SU-DHL-6 (cell line): ENCODE data around the gene RASL10A.

Experiments
- EZH2phosphoT487 ChIP-seq: fragments of 200-600 bp; sonication (generic), shearing (Covaris generic); conservative IDR thresholded peaks from 2 replicates; pipeline ENCODE4 v1.6.1; 2018; ENCODE audit warnings: mild to moderate bottlenecking, antibody characterized with exemption, low read length, moderate library complexity, mixed read lengths
- TF ChIP-seq, protein P1 (sequence below): fragments of 200-600 bp; sonication (generic); IDR thresholded peaks from one replicate; pipeline ENCODE4 v1.5.1; 2017; ENCODE audit warnings: antibody characterized with exemption, mild to moderate bottlenecking, low read length, moderate library complexity; ENCODE audit not compliant: insufficient read depth, poor library complexity, severe bottlenecking

DNA sequence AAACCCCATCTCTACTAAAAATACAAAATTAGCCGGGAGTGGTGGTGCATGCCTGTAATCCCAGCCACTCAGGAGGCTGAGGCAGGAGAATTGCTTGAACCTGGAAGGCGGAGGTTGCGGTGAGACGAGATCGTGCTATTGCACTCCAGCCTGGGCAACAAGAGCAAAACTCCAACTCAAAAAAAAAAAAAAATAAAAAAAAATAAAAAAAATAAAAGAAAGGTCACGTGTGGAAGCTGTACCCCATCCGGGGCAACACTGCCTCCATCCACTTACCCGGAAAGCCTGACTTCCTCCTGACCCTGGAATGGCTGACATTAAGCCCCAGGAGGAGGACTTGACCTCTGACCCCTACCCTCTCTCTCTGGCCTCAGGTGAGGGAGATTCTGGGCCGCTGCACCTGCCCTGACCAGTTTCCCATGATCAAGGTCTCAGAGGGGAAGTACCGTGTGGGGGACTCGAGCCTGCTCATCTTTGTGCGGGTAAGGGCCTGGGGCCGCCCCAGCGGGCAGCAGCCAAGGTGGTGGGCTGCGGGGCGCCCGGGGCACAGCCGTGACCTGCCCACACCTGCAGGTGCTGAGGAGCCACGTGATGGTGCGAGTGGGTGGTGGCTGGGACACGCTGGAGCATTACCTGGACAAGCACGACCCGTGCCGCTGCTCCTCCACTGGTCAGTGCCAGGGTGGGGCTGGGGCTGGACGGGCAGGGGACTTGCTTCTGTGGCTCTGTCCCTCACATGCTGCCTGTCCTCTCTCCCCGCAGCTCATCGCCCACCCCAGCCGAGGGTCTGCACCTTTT, 5.2 kb downstream of the RASL10A start:
- TF ChIP-seq, protein P1, sequence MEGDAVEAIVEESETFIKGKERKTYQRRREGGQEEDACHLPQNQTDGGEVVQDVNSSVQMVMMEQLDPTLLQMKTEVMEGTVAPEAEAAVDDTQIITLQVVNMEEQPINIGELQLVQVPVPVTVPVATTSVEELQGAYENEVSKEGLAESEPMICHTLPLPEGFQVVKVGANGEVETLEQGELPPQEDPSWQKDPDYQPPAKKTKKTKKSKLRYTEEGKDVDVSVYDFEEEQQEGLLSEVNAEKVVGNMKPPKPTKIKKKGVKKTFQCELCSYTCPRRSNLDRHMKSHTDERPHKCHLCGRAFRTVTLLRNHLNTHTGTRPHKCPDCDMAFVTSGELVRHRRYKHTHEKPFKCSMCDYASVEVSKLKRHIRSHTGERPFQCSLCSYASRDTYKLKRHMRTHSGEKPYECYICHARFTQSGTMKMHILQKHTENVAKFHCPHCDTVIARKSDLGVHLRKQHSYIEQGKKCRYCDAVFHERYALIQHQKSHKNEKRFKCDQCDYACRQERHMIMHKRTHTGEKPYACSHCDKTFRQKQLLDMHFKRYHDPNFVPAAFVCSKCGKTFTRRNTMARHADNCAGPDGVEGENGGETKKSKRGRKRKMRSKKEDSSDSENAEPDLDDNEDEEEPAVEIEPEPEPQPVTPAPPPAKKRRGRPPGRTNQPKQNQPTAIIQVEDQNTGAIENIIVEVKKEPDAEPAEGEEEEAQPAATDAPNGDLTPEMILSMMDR = no peak
- no peak for TF ChIP-seq EZH2phosphoT487
